IPS DF 6.9 (cell line): Measurements from ENCODE around the gene CCL3.
"Not testable (repeated sequence)": the region's sequence is repeated elsewhere in the genome, so short reads cannot be mapped to it uniquely, and the experiment has no call there.

Source experiments
- DNase-seq: peaks from one replicate; pipeline ENCODE4 v3.0.0-alpha.2; 2013; ENCODE audit warnings: low read depth, low spot score
- H3K27ac ChIP-seq: one replicate; pipeline ENCODE4 v1.5.1; 2013; ENCODE audit warnings: low read length, control low read depth
- H3K27me3 ChIP-seq: 2 replicates; pipeline ENCODE4 v1.6.1; 2013; ENCODE audit warnings: mild to moderate bottlenecking, low read length; ENCODE audit not compliant: control insufficient read depth, insufficient read depth
- H3K36me3 ChIP-seq: 2 replicates; pipeline ENCODE4 v1.6.1; 2013; ENCODE audit warnings: low read length; ENCODE audit not compliant: control insufficient read depth, insufficient read depth
- H3K4me1 ChIP-seq: 2 replicates; pipeline ENCODE4 v1.6.1; 2013; ENCODE audit warnings: low read length; ENCODE audit not compliant: control insufficient read depth, insufficient read depth
- H3K4me3 ChIP-seq: 2 replicates; pipeline ENCODE4 v1.5.1; 2013; ENCODE audit warnings: mild to moderate bottlenecking, low read length
- H3K9me3 ChIP-seq: 2 replicates; pipeline ENCODE4 v1.6.1; 2013; ENCODE audit warnings: low read length, inconsistent platforms; ENCODE audit not compliant: control insufficient read depth, insufficient read depth
- whole genome bisulfite sequencing: extraction: QIAGEN DNeasy Blood & Tissue Kit; methylation state at CpG from one replicate; pipeline ENCODE4 v1.1.7; 2013; ENCODE audit warnings: mixed read lengths, missing lambda C conversion rate; ENCODE audit not compliant: insufficient read length, insufficient coverage; 5-methylcytosine and 5-hydroxymethylcytosine counted together

CCL3 gene

DNA sequence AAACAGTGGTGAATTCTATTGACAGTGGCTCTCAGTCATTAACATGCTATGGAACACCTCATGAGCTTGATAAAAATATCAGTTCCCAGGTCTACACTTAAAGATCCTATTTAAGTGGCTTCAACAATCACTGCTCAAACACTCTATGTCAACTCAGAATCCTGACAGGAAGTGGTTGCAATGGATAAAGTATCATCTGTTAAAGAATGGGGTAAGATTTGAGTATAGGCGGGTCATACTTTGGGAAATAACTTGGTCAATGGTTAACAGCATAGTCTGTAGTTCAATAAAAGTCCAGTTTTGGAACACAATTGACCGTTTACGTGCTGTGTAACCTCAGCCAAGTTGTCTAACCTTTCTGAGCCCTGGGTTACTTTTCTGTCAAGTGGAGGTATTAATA is 2.5 kb downstream of the CCL3 start:
- not testable (repeated sequence) for H3K4me1 ChIP-seq, H3K4me3 ChIP-seq, H3K36me3 ChIP-seq

DNA sequence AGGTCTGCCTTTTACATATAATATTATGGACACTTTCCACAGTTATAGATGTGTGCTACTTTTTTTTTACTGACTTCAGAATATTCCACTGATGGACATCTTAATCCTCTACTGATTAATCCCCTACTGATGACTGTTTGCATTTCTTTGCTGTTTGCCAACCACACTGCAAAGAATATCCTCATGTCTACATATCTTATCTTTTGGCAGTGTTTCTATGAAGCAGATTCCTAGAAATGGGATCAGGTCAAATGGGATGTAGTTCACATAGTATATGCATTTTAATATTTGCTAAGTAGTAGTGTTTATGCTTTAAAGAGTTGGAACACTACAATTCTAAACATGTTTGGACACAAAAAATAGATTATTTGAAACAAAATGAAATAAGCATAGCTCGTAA is 3.2 kb downstream of the CCL3 start:
- no peak overlapping the region for H3K27ac ChIP-seq
- no peaks in the 10 kb centered on the region for H3K4me1 ChIP-seq
- H3K9me3 ChIP-seq: no peaks in the 10 kb centered on the region
- no peak overlapping the region for H3K4me3 ChIP-seq
- DNase-seq: no peak
- no peaks in the 10 kb centered on the region for H3K36me3 ChIP-seq
- WGBS: no CpG with 5 or more reads among the region's 1 CpG
- no peaks in the 10 kb centered on the region for H3K27me3 ChIP-seq

More for the DNA sequence above, 2.5 kb downstream of the CCL3 start:
- H3K27me3 ChIP-seq, DNase-seq, H3K9me3 ChIP-seq, H3K27ac ChIP-seq: not testable (repeated sequence)
- no CpG with 5 or more reads among the region's 3 CpGs for WGBS

GRCh38 chr17:36085765-36086164 is 4.2 kb downstream of the CCL3 start:
- Histone ChIP-seq H3K27me3 (no peaks in the 10 kb centered on the region), H3K4me1 (no peaks in the 10 kb centered on the region), H3K4me3 (no peak overlapping the region), H3K36me3 (no peaks in the 10 kb centered on the region), H3K27ac (no peak overlapping the region), H3K9me3 (no peaks in the 10 kb centered on the region)
- no peak for DNase-seq
- no CpG with 5 or more reads among the region's 1 CpG for WGBS

DNA sequence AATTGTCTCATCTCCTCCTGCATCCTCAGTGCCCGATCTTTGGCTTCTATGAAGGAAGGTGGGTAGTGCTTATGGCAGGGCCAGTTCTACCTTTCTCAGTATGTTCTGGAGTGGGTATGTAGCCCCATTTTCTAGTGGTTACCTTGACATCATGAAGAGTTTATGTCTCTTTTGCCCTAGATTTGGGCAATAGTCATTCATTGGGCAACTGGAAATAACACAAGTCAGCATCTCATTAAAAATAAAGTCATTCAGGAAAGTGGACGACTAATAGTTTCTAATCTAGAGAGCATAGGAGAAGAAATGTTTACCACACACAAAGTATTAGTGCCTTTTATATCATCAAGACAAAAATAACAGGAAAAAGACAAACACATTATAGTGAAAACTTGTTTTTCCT is 6.3 kb downstream of the CCL3 start:
- H3K27ac ChIP-seq, DNase-seq, H3K9me3 ChIP-seq, H3K4me1 ChIP-seq, H3K36me3 ChIP-seq, H3K4me3 ChIP-seq, H3K27me3 ChIP-seq: not testable (repeated sequence)
- WGBS: no CpG with 5 or more reads among the region's 2 CpGs

- not testable (repeated sequence) for H3K36me3 ChIP-seq, H3K4me1 ChIP-seq, DNase-seq, H3K27ac ChIP-seq, H3K4me3 ChIP-seq, H3K9me3 ChIP-seq, H3K27me3 ChIP-seq
- no CpG with 5 or more reads among the region's 8 CpGs for WGBS
Observed at GRCh38 chr17:36082482-36083120, 7.3 kb downstream of the CCL3 start.

DNA sequence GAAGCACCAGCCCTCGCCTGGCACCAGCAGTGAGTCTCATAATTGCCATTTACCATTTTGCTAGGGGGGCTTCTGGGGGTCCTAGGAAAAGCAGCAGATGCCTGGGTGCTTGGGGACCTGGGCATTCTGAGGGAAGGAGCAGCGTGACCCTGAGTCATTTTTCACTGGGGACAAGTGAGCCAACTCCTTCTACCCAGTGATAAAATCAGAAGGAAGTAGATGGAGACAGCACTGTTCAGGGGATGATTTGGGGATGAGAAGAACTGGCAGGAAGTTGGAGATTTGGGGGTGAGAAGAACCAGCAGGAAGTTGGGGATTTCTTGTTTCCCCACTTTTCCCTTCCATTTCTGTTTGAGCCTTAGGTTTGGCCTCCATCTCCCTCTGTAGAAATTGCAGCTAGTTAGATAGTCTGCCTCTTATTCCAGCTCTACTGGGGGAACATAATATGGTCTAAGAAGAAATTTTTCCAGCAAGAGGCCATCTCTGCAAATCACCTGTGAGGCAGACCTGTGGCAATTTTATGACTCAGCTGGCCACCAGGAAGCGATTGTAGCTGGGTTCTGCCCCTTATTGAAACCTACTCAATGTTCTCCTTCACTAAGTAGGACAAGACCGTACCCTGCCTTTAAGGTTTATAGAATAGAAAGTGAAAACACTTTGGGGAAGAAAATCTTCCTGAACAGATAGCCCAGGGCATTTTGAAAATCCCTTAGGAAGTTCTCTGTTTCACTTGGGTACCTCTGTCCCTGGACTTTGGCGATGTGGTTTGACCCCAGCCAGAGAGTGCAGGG is 8.1 kb downstream of the CCL3 start:
- not testable (repeated sequence) for DNase-seq, H3K27ac ChIP-seq, H3K4me3 ChIP-seq, H3K9me3 ChIP-seq, H3K4me1 ChIP-seq, H3K27me3 ChIP-seq, H3K36me3 ChIP-seq
- WGBS: no CpG with 5 or more reads among the region's 5 CpGs

- no CpG with 5 or more reads among the region's 1 CpG for WGBS
- no peak for DNase-seq
- Histone ChIP-seq H3K27ac (no peak overlapping the region), H3K36me3 (no peaks in the 10 kb centered on the region), H3K27me3 (no peaks in the 10 kb centered on the region), H3K4me3 (no peak overlapping the region), H3K4me1 (no peaks in the 10 kb centered on the region), H3K9me3 (no peaks in the 10 kb centered on the region)
Observed at GRCh38 chr17:36074365-36074764, 15.6 kb downstream of the CCL3 start.

DNA sequence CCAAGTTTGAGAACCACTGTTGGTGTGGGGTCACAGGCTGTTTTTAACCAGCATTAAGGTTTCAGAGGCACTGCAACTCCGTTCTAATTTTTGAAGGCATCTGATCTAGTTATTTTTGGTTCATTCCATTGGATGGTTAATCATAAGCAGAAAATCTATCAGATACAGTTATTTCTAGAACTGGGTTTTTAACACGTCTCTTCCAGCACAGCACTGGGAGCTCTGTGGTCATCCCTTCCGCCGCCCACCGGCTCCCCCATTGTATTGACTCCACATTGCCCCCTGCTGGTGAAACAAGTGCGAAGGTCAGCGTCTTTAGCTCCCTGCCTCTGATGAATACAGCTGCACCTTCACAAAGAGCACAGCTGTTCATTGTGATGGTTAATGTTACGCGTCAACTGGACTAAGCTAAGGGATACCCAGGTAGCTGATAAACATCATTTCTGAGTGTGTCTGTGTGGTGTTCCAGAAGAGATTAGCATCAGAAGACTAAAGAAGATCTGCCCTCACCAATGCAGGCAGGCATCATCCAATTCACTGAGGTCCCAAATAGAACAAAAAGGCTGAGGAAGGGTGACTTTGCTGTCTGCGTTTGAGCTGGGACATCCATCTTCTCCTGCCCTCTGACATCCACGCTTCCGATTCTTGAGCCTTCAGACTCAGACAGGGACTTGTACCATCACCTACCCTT is 17.4 kb downstream of the CCL3 start:
- H3K4me1 ChIP-seq: no peaks in the 10 kb centered on the region
- H3K36me3 ChIP-seq: no peaks in the 10 kb centered on the region
- no peak overlapping the region for H3K4me3 ChIP-seq
- WGBS: no CpG with 5 or more reads among the region's 12 CpGs
- H3K27me3 ChIP-seq: no peaks in the 10 kb centered on the region
- no peak overlapping the region for H3K27ac ChIP-seq
- peak; percentile 73 for DNase-seq
- H3K9me3 ChIP-seq: no peaks in the 10 kb centered on the region

DNA sequence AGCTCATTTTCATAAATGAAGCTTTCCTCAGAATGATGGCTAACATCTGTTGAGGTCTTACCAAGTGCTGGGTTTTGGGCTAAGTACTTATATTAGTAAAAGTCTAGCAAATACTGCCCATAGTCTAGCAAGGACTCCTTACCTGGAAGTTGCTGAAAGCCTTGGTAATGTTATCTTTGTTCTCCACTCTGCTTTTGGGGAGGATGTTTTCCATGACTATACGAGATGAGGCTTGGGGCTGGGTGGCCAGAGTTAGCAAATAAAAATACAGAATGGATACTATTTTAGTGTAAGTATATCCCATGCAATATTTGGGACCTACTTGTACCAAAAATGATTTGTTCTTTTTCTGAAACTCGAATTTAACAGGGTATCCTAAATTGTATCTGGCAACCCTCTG is 18.2 kb downstream of the CCL3 start:
- Histone ChIP-seq H3K27ac (no peak overlapping the region), H3K36me3 (no peaks in the 10 kb centered on the region), H3K27me3 (no peaks in the 10 kb centered on the region), H3K4me1 (no peaks in the 10 kb centered on the region), H3K4me3 (no peak overlapping the region), H3K9me3 (no peaks in the 10 kb centered on the region)
- DNase-seq: no peak
- no CpG with 5 or more reads among the region's 2 CpGs for WGBS

DNA sequence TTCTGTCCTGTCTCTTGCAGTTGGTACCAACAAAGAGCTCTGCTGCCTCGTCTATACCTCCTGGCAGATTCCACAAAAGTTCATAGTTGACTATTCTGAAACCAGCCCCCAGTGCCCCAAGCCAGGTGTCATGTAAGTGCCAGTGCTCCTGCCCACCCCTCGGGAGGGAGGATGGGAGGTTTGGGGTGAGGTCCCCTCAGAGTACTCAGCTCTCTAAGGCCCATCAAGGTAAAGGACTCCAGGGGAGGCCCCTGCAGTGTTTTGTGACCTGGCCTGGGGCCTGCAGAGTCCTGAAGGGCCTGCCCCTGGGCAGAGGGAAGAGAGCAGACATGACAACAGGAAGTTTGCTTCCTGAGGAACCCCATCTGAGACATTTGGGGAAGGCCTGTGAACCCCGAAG is 19.5 kb downstream of the CCL3 start:
- no peak overlapping the region for H3K4me3 ChIP-seq
- H3K27me3 ChIP-seq: no peaks in the 10 kb centered on the region
- H3K9me3 ChIP-seq: no peaks in the 10 kb centered on the region
- no peak overlapping the region for H3K27ac ChIP-seq
- H3K36me3 ChIP-seq: no peaks in the 10 kb centered on the region
- no peak for DNase-seq
- H3K4me1 ChIP-seq: no peaks in the 10 kb centered on the region; the same call in 1 of the 2 replicates
- WGBS: no CpG with 5 or more reads among the region's 3 CpGs
